Mesodermal cell (in vitro differentiated cells): ENCODE results near the gene LRRIQ1.
"Not testable (repeated sequence)": the region's sequence is repeated elsewhere in the genome, so short reads cannot be mapped to it uniquely, and the experiment has no call there.

Source experiments
- H3K27ac ChIP-seq: 2 replicates; pipeline ENCODE4 v1.7.0; 2013; ENCODE audit warnings: mild to moderate bottlenecking, low read depth, low read length, moderate library complexity; ENCODE audit not compliant: severe bottlenecking
- H3K36me3 ChIP-seq: 2 replicates; pipeline ENCODE4 v1.7.1; 2013; ENCODE audit warnings: mild to moderate bottlenecking, low read length, moderate library complexity; ENCODE audit not compliant: control insufficient read depth, insufficient read depth
- H3K4me1 ChIP-seq: one replicate; pipeline ENCODE4 v1.7.1; 2013; ENCODE audit warnings: mild to moderate bottlenecking, low read length; ENCODE audit not compliant: insufficient read depth, control insufficient read depth, poor library complexity, severe bottlenecking
- H3K4me3 ChIP-seq: 2 replicates; pipeline ENCODE4 v1.7.0; 2013; ENCODE audit warnings: low read length, control low read depth, mild to moderate bottlenecking; ENCODE audit not compliant: insufficient read depth, poor library complexity, severe bottlenecking; ENCODE audit errors: extremely low read depth
- H3K9me3 ChIP-seq: 2 replicates; pipeline ENCODE4 v1.7.1; 2013; ENCODE audit warnings: mild to moderate bottlenecking, low read length, moderate library complexity; ENCODE audit not compliant: control insufficient read depth
- WGBS, 2 experiments: methylation state at CpG; one replicate each; pipeline ENCODE4 v1.1.5; 2013; ENCODE audit warnings: missing lambda C conversion rate in 2 of 2; ENCODE audit not compliant: insufficient coverage in 2 of 2; 5-methylcytosine and 5-hydroxymethylcytosine counted together

The LRRIQ1 gene

DNA sequence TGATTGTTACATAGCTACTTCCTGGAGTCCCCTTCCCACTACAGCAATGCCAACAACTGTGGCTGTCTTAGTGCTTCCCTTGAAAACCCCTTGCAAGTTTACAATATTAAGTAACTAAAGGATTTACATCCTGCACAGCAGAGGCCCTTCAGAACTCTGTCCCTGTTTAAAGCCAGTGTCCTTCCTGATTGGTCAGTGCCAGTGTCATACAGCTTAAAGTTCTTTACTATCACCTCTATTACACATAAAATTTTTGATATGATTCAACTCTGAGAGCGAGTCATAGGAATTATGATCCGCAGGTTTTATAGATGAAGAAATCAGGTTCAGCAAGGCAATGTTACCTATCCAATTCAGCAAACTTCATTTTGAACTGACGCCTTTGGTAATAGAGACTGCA, 152.5 kb downstream of the LRRIQ1 start:
- Histone ChIP-seq H3K27ac (no peak overlapping the region), H3K4me1 (no peaks in the 10 kb centered on the region), H3K9me3 (no peaks in the 10 kb centered on the region), H3K36me3 (no peaks in the 10 kb centered on the region), H3K4me3 (no peak overlapping the region)
- WGBS, 2 experiments, result 100% methylated on average over 1 to 2 of the region's 3 CpGs

GRCh38 chr12:85190728-85191127, 154.6 kb downstream of the LRRIQ1 start:
- no CpG with 5 or more reads among the region's 2 CpGs for WGBS, 2 experiments
- Histone ChIP-seq H3K4me3 (no peak overlapping the region), H3K27ac (no peak overlapping the region), H3K4me1 (no peaks in the 10 kb centered on the region), H3K9me3 (no peaks in the 10 kb centered on the region), H3K36me3 (no peaks in the 10 kb centered on the region)

GRCh38 chr12:85203809-85204208, 167.7 kb downstream of the LRRIQ1 start:
- not testable (repeated sequence) for H3K27ac ChIP-seq, H3K4me3 ChIP-seq, H3K36me3 ChIP-seq, H3K4me1 ChIP-seq
- H3K9me3 ChIP-seq, result peaks cover 19% of the 10 kb centered on the region
- 82 to 87% methylated on average over 2 of the region's 3 CpGs for WGBS, 2 experiments

GRCh38 chr12:85206543-85206942, 170.4 kb downstream of the LRRIQ1 start:
- H3K36me3 ChIP-seq, result no peaks in the 10 kb centered on the region
- 76 to 88% methylated on average over 3 to 4 of the region's 4 CpGs for WGBS, 2 experiments
- H3K9me3 ChIP-seq, result peaks cover 19% of the 10 kb centered on the region
- no peak overlapping the region for H3K4me3 ChIP-seq
- no peaks in the 10 kb centered on the region for H3K4me1 ChIP-seq
- H3K27ac ChIP-seq, result no peak overlapping the region

DNA sequence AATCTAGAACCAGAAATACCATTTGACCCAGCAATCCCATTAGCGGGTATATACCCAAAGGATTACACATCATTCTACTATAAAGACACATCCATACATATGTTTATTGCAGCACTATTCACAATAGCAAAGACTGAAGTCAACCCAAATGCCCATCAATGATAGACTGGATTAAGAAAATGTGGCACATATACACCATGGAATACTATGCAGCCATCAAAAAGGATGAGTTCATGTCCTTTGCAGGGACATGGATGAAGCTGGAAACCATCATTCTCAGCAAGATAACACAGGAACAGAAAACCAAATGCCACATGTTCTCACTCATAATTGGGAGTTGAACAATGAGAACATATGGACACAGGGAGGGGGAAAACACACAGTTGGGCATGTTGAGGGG, 188.2 kb downstream of the LRRIQ1 start:
- H3K36me3 ChIP-seq, H3K4me1 ChIP-seq, H3K4me3 ChIP-seq, H3K9me3 ChIP-seq, H3K27ac ChIP-seq: not testable (repeated sequence)
- no CpG with 5 or more reads among the region's 1 CpG for WGBS, 2 experiments

DNA sequence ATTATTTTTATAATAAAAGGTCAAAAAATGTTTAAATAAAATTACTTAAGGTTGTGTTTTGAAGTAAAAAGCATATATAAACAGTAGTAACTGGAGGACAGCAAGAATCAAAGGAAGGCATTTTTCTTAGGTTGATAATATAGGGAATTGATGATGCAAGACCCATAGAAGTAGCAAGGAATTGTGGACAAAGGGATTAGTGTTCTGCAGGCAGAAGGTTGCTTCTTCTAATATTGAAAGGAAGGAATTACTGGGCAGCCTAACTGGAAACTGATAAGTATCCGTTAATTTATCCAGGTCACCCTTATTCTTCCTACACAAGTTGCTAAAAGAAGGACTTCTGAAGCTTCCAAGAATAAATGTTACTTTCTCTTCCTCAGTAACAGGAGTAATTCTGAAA, 189.3 kb downstream of the LRRIQ1 start:
- 100% methylated on average over 1 of the region's 1 CpG; no CpG with 5 or more reads in 1 of the 2 experiments for WGBS, 2 experiments
- Histone ChIP-seq H3K4me3 (no peak overlapping the region), H3K4me1 (no peaks in the 10 kb centered on the region), H3K27ac (peak overlapping the region; percentile 45), H3K9me3 (no peaks in the 10 kb centered on the region), H3K36me3 (no peaks in the 10 kb centered on the region)

GRCh38 chr12:85237327-85237726, 201.2 kb downstream of the LRRIQ1 start:
- no peak overlapping the region for H3K4me3 ChIP-seq
- WGBS, 2 experiments, result no CpG with 5 or more reads among the region's 2 CpGs
- H3K9me3 ChIP-seq, result no peaks in the 10 kb centered on the region
- H3K36me3 ChIP-seq, result no peaks in the 10 kb centered on the region
- H3K4me1 ChIP-seq, result no peaks in the 10 kb centered on the region
- no peak overlapping the region for H3K27ac ChIP-seq

DNA sequence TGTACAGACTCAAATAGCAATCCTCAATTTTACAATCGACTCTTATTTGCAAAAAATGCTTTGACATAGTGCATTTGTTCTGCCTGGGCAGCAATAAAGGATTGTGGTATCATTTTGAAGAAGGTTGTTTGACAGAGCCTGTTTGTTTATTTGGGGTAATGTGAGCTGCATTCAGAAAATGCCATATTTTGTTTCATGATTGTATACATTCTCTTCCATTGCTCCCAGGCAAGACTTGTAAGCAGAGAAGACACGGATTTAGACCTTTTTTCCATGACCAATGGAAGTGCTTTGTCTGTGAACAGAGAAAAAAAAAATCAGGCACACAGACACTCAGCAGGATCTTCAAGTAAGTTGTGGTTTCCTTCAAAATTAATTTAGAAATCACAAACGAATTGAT, 208.4 kb downstream of the LRRIQ1 start:
- WGBS, 2 experiments, result 60% methylated on average over 1 of the region's 3 CpGs; no CpG with 5 or more reads in 1 of the 2 experiments
- Histone ChIP-seq H3K27ac (no peak overlapping the region), H3K4me1 (no peaks in the 10 kb centered on the region), H3K36me3 (no peaks in the 10 kb centered on the region), H3K9me3 (no peaks in the 10 kb centered on the region), H3K4me3 (no peak overlapping the region)

- Histone ChIP-seq H3K4me1 (no peaks in the 10 kb centered on the region), H3K36me3 (no peaks in the 10 kb centered on the region), H3K27ac (no peak overlapping the region), H3K4me3 (no peak overlapping the region), H3K9me3 (no peaks in the 10 kb centered on the region)
- 67 to 75% methylated on average over 2 to 3 of the region's 4 CpGs for WGBS, 2 experiments
Measured at GRCh38 chr12:85253853-85254252, 217.7 kb downstream of the LRRIQ1 start.

GRCh38 chr12:85257671-85258070, 221.5 kb downstream of the LRRIQ1 start:
- Histone ChIP-seq H3K4me1 (no peaks in the 10 kb centered on the region), H3K36me3 (no peaks in the 10 kb centered on the region), H3K27ac (no peak overlapping the region), H3K9me3 (no peaks in the 10 kb centered on the region), H3K4me3 (no peak overlapping the region)
- no CpG with 5 or more reads among the region's 1 CpG for WGBS, 2 experiments

DNA sequence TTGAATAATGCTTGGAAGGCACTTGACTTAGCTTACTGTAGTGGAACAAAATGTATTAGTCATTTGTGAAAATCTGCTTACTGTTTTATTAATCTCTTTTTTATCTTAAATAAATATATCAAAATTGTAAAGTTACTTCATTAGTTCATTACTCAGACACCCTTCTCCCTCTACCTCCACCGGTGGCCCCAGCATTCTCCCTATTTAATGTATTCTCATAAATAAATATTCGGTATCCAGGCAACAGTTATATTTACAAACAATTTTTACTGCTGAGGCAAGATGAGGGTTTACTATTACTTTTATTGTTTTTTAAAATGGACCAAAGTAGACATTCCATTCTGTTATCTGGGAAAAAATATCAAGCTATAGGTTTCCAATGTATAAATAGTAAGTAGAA, 224.3 kb downstream of the LRRIQ1 start:
- Histone ChIP-seq H3K36me3 (no peaks in the 10 kb centered on the region), H3K9me3 (no peaks in the 10 kb centered on the region), H3K27ac (no peak overlapping the region), H3K4me1 (no peaks in the 10 kb centered on the region), H3K4me3 (no peak overlapping the region)
- WGBS, 2 experiments, result no CpG with 5 or more reads among the region's 2 CpGs

DNA sequence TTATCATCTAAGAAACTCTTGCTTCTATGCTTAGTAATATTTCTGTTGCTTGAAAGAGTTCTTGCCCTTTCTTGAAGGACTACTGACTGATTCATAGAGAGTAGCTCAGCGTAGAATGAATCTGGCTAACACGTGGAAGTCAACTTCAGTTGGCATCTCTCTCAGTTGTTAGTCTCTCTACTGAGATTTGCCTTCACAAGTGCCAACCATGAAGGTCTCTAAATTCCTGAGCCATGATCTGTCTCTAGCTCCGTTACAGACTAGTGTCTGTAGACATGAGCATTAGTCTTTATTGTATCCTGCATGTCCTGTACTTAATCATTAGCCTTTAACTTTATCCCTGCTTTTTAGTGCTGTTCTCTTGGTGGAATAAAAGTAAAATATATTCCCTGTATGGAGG, 224.7 kb downstream of the LRRIQ1 start:
- Histone ChIP-seq H3K36me3 (no peaks in the 10 kb centered on the region), H3K4me1 (no peaks in the 10 kb centered on the region), H3K9me3 (no peaks in the 10 kb centered on the region), H3K27ac (no peak overlapping the region), H3K4me3 (no peak overlapping the region)
- WGBS, 2 experiments, result 78 to 82% methylated on average over 2 of the region's 3 CpGs
